HEK293 (cell line): ENCODE measurements around the gene KDM4C.

Experiments used
- CTCF ChIA-PET: fragments of 350-600 bp; formaldehyde crosslinking; extraction: SDS; loops from one replicate; lab custom pipeline; 2021; ENCODE audit warnings: antibody characterized with exemption; lab: Yijun Ruan, JAX
- POLR2A ChIA-PET: fragments of 300-600 bp; formaldehyde crosslinking; extraction: SDS; loops from one replicate; lab custom pipeline; 2020; ENCODE audit warnings: antibody characterized with exemption, inconsistent platforms; lab: Yijun Ruan, JAX
- H3K27ac ChIP-seq: fragments of 200-500 bp; sonication (Bioruptor generic); 2 replicates; pipeline ENCODE4 v1.5.1; 2014; ENCODE audit warnings: low read depth, low read length, control low read depth, inconsistent platforms; ENCODE audit errors: extremely low read depth
- H3K36me3 ChIP-seq, 2 experiments: fragments of 200-500 bp in 1 of 2; sonication (Bioruptor generic) in 1 of 2; 1 replicate in 1 of 2; 2 replicates in 1 of 2; pipeline ENCODE4 v1.5.1; 2014 to 2017; ENCODE audit warnings: inconsistent platforms in 2 of 2, low read length in 2 of 2; ENCODE audit not compliant: control insufficient read depth in 2 of 2, insufficient read depth in 1 of 2
- H3K4me1 ChIP-seq: fragments of 200-500 bp; sonication (Bioruptor generic); 2 replicates; pipeline ENCODE4 v1.5.1; 2014; ENCODE audit warnings: mild to moderate bottlenecking, low read length, inconsistent platforms; ENCODE audit not compliant: control insufficient read depth, insufficient read depth
- H3K4me3 ChIP-seq: 2 replicates; pipeline ENCODE4 v1.5.1; 2011; ENCODE audit warnings: low read depth, mild to moderate bottlenecking, control low read depth, low read length, moderate library complexity
- H3K9me3 ChIP-seq: fragments of 200-500 bp; sonication (Bioruptor generic); 2 replicates; pipeline ENCODE4 v1.5.1; 2014; ENCODE audit warnings: low read depth, low read length, inconsistent platforms; ENCODE audit not compliant: control insufficient read depth, insufficient read depth
- GLI2 ChIP-seq: fragments of 450-650 bp; formaldehyde crosslinking; IDR thresholded peaks from 2 replicates; pipeline ENCODE4; 2017; ENCODE audit warnings: missing biosample characterization, missing genetic modification characterization, low read depth, borderline replicate concordance
- KLF10 ChIP-seq: fragments of 450-650 bp; IDR thresholded peaks from 2 replicates; pipeline ENCODE4 v1.5.1; 2018; ENCODE audit warnings: missing biosample characterization, mild to moderate bottlenecking, missing genetic modification characterization
- MZF1 ChIP-seq: fragments of 450-650 bp; formaldehyde crosslinking; IDR thresholded peaks from 2 replicates; pipeline ENCODE4 v1.5.1; 2017; ENCODE audit warnings: missing biosample characterization, missing genetic modification characterization, borderline replicate concordance
- PATZ1 ChIP-seq: fragments of 450-650 bp; formaldehyde crosslinking; IDR thresholded peaks from 2 replicates; pipeline ENCODE4 v1.5.1; 2016; ENCODE audit warnings: missing biosample characterization, missing genetic modification characterization
- ZBTB6 ChIP-seq: fragments of 450-650 bp; formaldehyde crosslinking; IDR thresholded peaks from 2 replicates; pipeline ENCODE4 v1.5.1; 2017; ENCODE audit warnings: missing biosample characterization, missing genetic modification characterization
- ZNF2 ChIP-seq: fragments of 450-650 bp; formaldehyde crosslinking; IDR thresholded peaks from 2 replicates; pipeline ENCODE4 v1.5.1; 2016; ENCODE audit warnings: missing biosample characterization, missing genetic modification characterization
- ZNF549 ChIP-seq: fragments of 450-650 bp; IDR thresholded peaks from 2 replicates; pipeline ENCODE4 v1.5.1; 2018; ENCODE audit warnings: missing biosample characterization, missing genetic modification characterization, mild to moderate bottlenecking, inconsistent platforms, moderate library complexity
- ZNF571 ChIP-seq: fragments of 450-650 bp; formaldehyde crosslinking; IDR thresholded peaks from 2 replicates; pipeline ENCODE4 v1.5.0; 2017; ENCODE audit warnings: missing biosample characterization, missing genetic modification characterization
- ZNF610 ChIP-seq: fragments of 450-650 bp; formaldehyde crosslinking; IDR thresholded peaks from 2 replicates; pipeline ENCODE4 v1.5.1; 2016; ENCODE audit warnings: missing biosample characterization, missing genetic modification characterization, borderline replicate concordance
- ZNF623 ChIP-seq: fragments of 450-650 bp; formaldehyde crosslinking; IDR thresholded peaks from 2 replicates; pipeline ENCODE4 v1.5.1; 2016; ENCODE audit warnings: missing biosample characterization, missing genetic modification characterization
- ZNF747 ChIP-seq: fragments of 450-650 bp; formaldehyde crosslinking; IDR thresholded peaks from 2 replicates; pipeline ENCODE4 v1.5.1; 2016; ENCODE audit warnings: missing biosample characterization, missing genetic modification characterization
- ZSCAN18 ChIP-seq: fragments of 450-650 bp; formaldehyde crosslinking; IDR thresholded peaks from 2 replicates; pipeline ENCODE4 v1.5.1; 2016; ENCODE audit warnings: missing biosample characterization, missing genetic modification characterization
- TF ChIP-seq, protein P1 (sequence below): fragments of 450-650 bp; formaldehyde crosslinking; IDR thresholded peaks from 2 replicates; pipeline ENCODE4 v1.5.1; 2016; ENCODE audit warnings: missing biosample characterization, missing genetic modification characterization
- TF ChIP-seq, protein P2 (sequence below): fragments of 450-650 bp; formaldehyde crosslinking; IDR thresholded peaks from 2 replicates; pipeline ENCODE4 v1.5.1; 2017; ENCODE audit warnings: missing biosample characterization, missing genetic modification characterization
- TF ChIP-seq, protein P3 (sequence below): fragments of 450-650 bp; formaldehyde crosslinking; IDR thresholded peaks from 2 replicates; pipeline ENCODE4 v1.5.1; 2017; ENCODE audit warnings: missing biosample characterization, mild to moderate bottlenecking, missing genetic modification characterization, moderate library complexity

The KDM4C gene

GRCh38 chr9:7117676-7118561 lies 360.1 kb downstream of the KDM4C start:
- Histone ChIP-seq H3K36me3 (no peaks in the 10 kb centered on the region), H3K4me1 (no peaks in the 10 kb centered on the region), H3K27ac (no peak overlapping the region), H3K4me3 (no peak overlapping the region), H3K9me3 (no peaks in the 10 kb centered on the region)
- ChIA-PET CTCF (interaction anchor here (1.0 kb wide), 1 partner anchor 65 kb away, joined by 5 read pairs; no protein-coding TSS in a partner anchor), POLR2A (no interaction called here)
- TF ChIP-seq ZNF623, result no peak
- TF ChIP-seq, all 188 proteins: peak for 0

GRCh38 chr9:7118633-7119032 lies 360.9 kb downstream of the KDM4C start:
- ChIA-PET CTCF (no interaction called here), POLR2A (no interaction called here)
- Histone ChIP-seq H3K27ac (no peak overlapping the region), H3K4me3 (no peak overlapping the region), H3K4me1 (no peaks in the 10 kb centered on the region), H3K36me3 (no peaks in the 10 kb centered on the region), H3K9me3 (no peaks in the 10 kb centered on the region)
- TF ChIP-seq ZSCAN18 (no peak), ZNF610 (tag by site-specific recombination) (no peak), ZNF747 (tag by site-specific recombination) (no peak), ZNF571 (tag by site-specific recombination) (no peak), GLI2 (tag by site-specific recombination) (no peak), ZBTB6 (tag by site-specific recombination) (no peak), ZNF549 (no peak), MZF1 (no peak), PATZ1 (tag by site-specific recombination) (no peak), ZNF2 (no peak), KLF10 (tag by site-specific recombination) (no peak)
- TF ChIP-seq, protein P1, sequence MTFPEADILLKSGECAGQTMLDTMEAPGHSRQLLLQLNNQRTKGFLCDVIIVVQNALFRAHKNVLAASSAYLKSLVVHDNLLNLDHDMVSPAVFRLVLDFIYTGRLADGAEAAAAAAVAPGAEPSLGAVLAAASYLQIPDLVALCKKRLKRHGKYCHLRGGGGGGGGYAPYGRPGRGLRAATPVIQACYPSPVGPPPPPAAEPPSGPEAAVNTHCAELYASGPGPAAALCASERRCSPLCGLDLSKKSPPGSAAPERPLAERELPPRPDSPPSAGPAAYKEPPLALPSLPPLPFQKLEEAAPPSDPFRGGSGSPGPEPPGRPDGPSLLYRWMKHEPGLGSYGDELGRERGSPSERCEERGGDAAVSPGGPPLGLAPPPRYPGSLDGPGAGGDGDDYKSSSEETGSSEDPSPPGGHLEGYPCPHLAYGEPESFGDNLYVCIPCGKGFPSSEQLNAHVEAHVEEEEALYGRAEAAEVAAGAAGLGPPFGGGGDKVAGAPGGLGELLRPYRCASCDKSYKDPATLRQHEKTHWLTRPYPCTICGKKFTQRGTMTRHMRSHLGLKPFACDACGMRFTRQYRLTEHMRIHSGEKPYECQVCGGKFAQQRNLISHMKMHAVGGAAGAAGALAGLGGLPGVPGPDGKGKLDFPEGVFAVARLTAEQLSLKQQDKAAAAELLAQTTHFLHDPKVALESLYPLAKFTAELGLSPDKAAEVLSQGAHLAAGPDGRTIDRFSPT (tag by site-specific recombination), result no peak
- TF ChIP-seq, protein P2, sequence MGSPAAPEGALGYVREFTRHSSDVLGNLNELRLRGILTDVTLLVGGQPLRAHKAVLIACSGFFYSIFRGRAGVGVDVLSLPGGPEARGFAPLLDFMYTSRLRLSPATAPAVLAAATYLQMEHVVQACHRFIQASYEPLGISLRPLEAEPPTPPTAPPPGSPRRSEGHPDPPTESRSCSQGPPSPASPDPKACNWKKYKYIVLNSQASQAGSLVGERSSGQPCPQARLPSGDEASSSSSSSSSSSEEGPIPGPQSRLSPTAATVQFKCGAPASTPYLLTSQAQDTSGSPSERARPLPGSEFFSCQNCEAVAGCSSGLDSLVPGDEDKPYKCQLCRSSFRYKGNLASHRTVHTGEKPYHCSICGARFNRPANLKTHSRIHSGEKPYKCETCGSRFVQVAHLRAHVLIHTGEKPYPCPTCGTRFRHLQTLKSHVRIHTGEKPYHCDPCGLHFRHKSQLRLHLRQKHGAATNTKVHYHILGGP, result no peak
- TF ChIP-seq, protein P3, sequence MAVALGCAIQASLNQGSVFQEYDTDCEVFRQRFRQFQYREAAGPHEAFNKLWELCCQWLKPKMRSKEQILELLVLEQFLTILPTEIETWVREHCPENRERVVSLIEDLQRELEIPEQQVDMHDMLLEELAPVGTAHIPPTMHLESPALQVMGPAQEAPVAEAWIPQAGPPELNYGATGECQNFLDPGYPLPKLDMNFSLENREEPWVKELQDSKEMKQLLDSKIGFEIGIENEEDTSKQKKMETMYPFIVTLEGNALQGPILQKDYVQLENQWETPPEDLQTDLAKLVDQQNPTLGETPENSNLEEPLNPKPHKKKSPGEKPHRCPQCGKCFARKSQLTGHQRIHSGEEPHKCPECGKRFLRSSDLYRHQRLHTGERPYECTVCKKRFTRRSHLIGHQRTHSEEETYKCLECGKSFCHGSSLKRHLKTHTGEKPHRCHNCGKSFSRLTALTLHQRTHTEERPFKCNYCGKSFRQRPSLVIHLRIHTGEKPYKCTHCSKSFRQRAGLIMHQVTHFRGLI (tag by site-specific recombination), result no peak
